ENCODE measurements around the gene FOXR1.
A peak's percentile ranks its signal among the peaks of the same experiment; 100 is the strongest.

The FOXR1 gene

GRCh38 chr11:119030329-119031047 lies 58.9 kb downstream of the FOXR1 start, which contains the start of gene SLC37A4:
SLC37A4 (minus strand) TSS chr11:119030877.
- Mint-ChIP-seq H3K27ac (peak within 1 kb of the TSS; percentile 81), H3K4me1 (ENCODE audit: low read depth) (peaks cover 18% of the 10 kb centered on the region), H3K4me3 (peak within 1 kb of the TSS; percentile 83), H3K36me3 (ENCODE audit: low read depth) (peaks cover 9% of the 10 kb centered on the region), H3K27me3 (ENCODE audit: low read depth) (no peaks in the 10 kb centered on the region), H3K9me3 (no peaks in the 10 kb centered on the region)
- DNase-seq (ENCODE audit: low spot score): peak; percentile 99

All from T-helper 2 cell treated with Interferon-gamma antibody and Interleukin-4, amounts not matched to agents 5 μg/mL and 100 μg/mL, for 36 hours (primary cell).